ENCODE data around the gene NLRC4.
"Not testable (repeated sequence)": the region's sequence is repeated elsewhere in the genome, so short reads cannot be mapped to it uniquely, and the experiment has no call there.

The NLRC4 gene, protein sequence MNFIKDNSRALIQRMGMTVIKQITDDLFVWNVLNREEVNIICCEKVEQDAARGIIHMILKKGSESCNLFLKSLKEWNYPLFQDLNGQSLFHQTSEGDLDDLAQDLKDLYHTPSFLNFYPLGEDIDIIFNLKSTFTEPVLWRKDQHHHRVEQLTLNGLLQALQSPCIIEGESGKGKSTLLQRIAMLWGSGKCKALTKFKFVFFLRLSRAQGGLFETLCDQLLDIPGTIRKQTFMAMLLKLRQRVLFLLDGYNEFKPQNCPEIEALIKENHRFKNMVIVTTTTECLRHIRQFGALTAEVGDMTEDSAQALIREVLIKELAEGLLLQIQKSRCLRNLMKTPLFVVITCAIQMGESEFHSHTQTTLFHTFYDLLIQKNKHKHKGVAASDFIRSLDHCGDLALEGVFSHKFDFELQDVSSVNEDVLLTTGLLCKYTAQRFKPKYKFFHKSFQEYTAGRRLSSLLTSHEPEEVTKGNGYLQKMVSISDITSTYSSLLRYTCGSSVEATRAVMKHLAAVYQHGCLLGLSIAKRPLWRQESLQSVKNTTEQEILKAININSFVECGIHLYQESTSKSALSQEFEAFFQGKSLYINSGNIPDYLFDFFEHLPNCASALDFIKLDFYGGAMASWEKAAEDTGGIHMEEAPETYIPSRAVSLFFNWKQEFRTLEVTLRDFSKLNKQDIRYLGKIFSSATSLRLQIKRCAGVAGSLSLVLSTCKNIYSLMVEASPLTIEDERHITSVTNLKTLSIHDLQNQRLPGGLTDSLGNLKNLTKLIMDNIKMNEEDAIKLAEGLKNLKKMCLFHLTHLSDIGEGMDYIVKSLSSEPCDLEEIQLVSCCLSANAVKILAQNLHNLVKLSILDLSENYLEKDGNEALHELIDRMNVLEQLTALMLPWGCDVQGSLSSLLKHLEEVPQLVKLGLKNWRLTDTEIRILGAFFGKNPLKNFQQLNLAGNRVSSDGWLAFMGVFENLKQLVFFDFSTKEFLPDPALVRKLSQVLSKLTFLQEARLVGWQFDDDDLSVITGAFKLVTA

DNA sequence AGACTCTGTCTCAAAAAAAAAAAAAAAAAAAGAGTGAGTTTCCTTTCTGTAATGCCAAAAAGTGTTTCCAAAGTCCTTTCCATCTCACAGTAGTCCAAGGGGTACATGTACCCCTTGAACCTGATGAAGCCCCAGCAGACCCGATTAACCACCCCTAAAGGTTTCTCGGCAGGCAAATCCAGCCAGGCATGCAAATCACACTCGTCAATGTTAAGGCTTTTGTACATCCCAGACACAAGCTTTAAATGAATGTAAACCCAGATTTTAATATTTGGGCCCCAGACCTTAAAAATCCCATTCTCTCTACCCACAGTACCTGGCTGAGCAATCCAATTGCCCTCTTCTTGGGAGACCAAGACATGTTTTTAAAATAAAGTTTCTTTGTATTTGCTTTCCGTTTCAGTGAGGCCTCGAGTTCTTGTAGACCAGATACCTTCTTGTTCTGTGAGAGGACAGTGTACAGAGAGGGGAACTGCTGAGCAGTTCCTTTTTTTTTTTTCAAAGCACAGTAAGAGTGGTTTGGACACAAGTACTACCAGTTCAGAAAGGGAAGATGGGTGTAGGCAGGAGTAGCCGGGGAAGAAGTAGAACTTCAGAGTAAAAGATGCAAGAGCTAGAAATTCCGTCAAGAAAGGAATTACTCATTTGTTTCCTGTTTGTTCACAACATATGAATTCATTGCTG lies at the start of gene NLRC4:
NLRC4 (minus strand) TSS at position 465 of the 684 bp plus-strand sequence. CDS start 8,111 bp downstream, outside the sequence.
- in situ Hi-C loops (cut with MboI; ENCODE audit: low sequenced_read_pairs, unreplicated experiment): no loop called here
- peak; percentile 72 for DNase-seq (ENCODE audit: low spot score)
- TF ChIP-seq, protein P1, sequence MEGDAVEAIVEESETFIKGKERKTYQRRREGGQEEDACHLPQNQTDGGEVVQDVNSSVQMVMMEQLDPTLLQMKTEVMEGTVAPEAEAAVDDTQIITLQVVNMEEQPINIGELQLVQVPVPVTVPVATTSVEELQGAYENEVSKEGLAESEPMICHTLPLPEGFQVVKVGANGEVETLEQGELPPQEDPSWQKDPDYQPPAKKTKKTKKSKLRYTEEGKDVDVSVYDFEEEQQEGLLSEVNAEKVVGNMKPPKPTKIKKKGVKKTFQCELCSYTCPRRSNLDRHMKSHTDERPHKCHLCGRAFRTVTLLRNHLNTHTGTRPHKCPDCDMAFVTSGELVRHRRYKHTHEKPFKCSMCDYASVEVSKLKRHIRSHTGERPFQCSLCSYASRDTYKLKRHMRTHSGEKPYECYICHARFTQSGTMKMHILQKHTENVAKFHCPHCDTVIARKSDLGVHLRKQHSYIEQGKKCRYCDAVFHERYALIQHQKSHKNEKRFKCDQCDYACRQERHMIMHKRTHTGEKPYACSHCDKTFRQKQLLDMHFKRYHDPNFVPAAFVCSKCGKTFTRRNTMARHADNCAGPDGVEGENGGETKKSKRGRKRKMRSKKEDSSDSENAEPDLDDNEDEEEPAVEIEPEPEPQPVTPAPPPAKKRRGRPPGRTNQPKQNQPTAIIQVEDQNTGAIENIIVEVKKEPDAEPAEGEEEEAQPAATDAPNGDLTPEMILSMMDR (IDR thresholded peaks at IDR 0.05; ENCODE audit: borderline replicate concordance, control extremely low read depth, extremely low read depth, insufficient read depth, missing control alignments): no peak

DNA sequence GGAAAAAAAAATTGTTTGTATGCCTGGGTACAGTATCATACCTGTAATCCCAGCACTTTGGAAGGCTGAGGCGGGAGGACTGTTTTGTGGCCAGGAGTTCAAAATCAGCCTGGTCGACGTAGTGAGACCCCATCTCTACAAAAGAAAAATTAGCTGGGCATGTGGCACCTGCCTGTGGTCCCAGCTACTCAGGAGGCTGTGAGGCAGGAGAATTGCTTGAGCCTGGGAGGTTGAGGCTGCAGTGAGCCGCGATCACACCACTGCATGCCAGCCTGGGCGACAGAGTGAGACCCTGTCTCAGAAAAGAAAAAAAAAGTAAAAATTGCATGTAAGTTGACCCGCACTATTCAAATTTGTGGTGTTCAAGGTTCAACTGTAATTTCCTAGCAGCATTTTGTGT lies 45.9 kb upstream of the NLRC4 start:
- TF ChIP-seq, protein P1 (IDR thresholded peaks at IDR 0.05; ENCODE audit: borderline replicate concordance, control extremely low read depth, extremely low read depth, insufficient read depth, missing control alignments): no peak
- DNase-seq (ENCODE audit: low spot score): no peak
- in situ Hi-C loops (cut with MboI; ENCODE audit: low sequenced_read_pairs, unreplicated experiment): no loop called here

DNA sequence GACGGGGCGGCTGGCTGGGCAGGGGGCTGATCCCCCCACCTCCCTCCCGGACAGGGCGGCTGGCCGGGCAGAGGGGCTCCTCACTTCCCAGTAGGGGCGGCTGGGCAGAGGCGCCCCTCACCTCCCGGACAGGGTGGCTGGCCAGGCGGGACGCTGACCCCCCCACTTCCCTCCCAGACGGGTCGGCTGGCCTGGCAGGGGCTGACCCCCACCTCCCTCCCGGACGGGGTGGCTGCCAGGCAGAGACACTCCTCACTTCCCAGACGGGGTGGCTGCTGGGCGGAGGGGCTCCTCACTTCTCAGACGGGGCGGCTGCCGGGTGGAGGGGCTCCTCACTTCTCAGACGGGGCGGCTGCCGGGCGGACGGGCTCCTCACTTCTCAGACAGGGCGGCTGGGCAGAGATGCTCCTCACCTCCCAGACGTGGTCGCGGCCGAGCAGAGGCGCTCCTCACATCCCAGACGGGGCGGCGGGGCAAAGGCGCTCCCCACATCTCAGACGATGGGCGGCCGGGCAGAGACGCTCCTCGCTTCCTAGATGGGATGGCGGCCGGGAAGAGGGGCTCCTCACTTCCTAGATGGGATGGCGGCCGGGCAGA lies 29.4 kb upstream of the NLRC4 start:
- in situ Hi-C loops (cut with MboI; ENCODE audit: low sequenced_read_pairs, unreplicated experiment); DNase-seq (ENCODE audit: low spot score): not testable (repeated sequence)

DNA sequence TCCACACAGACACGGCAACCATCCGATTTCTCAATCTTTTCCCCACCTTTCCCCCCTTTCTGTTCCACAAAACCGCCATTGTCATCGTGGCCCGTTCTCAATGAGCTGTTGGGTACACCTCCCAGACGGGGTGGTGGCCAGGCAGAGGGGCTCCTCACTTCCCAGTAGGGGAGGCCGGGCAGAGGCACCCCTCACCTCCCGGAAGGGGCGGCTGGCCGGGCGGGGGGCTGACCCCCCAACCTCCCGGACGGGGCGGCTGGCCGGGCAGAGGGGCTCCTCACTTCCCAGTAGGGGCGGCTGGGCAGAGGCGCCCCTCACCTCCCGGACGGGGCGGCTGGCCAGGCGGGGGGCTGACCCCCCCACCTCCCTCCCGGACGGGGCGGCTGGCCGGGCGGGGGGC lies 28.8 kb upstream of the NLRC4 start:
- DNase-seq (ENCODE audit: low spot score); in situ Hi-C loops (cut with MboI; ENCODE audit: low sequenced_read_pairs, unreplicated experiment): not testable (repeated sequence)

DNA sequence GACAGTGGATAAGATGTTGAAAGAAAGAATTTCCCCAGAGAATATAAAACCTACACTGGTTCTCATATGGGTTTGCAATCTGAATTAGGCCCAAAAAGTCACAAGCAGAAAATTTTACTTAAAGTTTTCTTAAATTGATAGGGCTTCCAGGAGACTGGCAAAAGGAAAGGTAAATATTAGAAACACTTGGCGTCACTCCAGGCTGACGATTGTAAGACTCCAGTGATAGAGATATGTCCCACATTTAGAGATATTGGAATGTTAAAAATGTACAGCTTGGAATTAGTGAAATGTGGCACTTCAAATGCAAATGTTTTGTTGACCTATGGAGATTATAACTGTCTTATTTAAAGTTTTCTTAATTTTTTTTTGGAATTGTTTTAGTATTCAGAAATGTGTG lies 27.1 kb upstream of the NLRC4 start:
- DNase-seq (ENCODE audit: low spot score): no peak
- in situ Hi-C loops (cut with MboI; ENCODE audit: low sequenced_read_pairs, unreplicated experiment): no loop called here
- TF ChIP-seq, protein P1 (IDR thresholded peaks at IDR 0.05; ENCODE audit: borderline replicate concordance, control extremely low read depth, extremely low read depth, insufficient read depth, missing control alignments): no peak

DNA sequence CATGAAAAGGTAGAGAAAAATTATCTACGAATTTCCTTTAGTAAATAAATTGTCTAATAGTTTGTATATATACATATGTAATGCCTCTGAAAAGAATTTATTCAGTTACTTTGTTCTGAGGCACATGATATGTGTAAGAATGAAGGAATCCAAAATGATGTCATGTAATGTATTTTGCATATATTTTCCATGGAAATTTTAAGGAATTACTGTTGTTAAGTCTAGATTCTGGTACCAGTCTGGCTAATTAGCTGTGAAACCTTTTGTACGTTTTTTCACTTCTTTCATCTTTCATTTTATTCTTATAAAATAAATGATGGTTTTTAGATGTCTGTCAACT lies 25.3 kb upstream of the NLRC4 start:
- in situ Hi-C loops (cut with MboI; ENCODE audit: low sequenced_read_pairs, unreplicated experiment): no loop called here
- TF ChIP-seq, protein P1 (IDR thresholded peaks at IDR 0.05; ENCODE audit: borderline replicate concordance, control extremely low read depth, extremely low read depth, insufficient read depth, missing control alignments): no peak
- DNase-seq (ENCODE audit: low spot score): no peak
